Left lobe of liver (tissue), 2 donors: Measurements from ENCODE around the gene FAM72D. TPM values are rescaled to one million over a fixed set of nuclear protein-coding genes. Genes with fewer than 3 reads are reported as not detected.
"Not testable (repeated sequence)": the region's sequence is repeated elsewhere in the genome, so short reads cannot be mapped to it uniquely, and the experiment has no call there.

ENCODE experiments used
- ATAC-seq: fragments of 200-7000 bp; cut with Tn5 transposase; one replicate; pipeline ENCODE4 v1.9.1; 2020; ENCODE audit warnings: mild to moderate bottlenecking, moderate library complexity
- DNase-seq: peaks from one replicate; pipeline ENCODE4 v3.0.0-alpha.2; 2020; ENCODE audit warnings: low spot score
- total RNA-seq: library from RNA; stranded (reverse); gene quantifications from one replicate; pipeline ENCODE4 v1.2.1, GENCODE V29; 2021
- donor health status: DM: no; HTN: no; CAD: no; lungs with moderate emphysema.
- donor health status: DM: no; HTN: yes; CAD: no.

FAM72D gene
- total RNA-seq, 1 donor from 2014 or later = not detected

- not testable (repeated sequence) for DNase-seq, ATAC-seq
Observed at GRCh38 chr1:145082483-145083255, 13.1 kb upstream of the FAM72D start.

- not testable (repeated sequence) for ATAC-seq
- peak; percentile 68 for DNase-seq
Observed at GRCh38 chr1:145093517-145094149, 2.1 kb upstream of the FAM72D start.

- DNase-seq (peak; percentile 46), ATAC-seq (peak; percentile 39)
Observed at GRCh38 chr1:145094655-145095211, 1.0 kb upstream of the FAM72D start.

- not testable (repeated sequence) for DNase-seq, ATAC-seq
Observed at GRCh38 chr1:145101725-145102124, 6.0 kb downstream of the FAM72D start.

- not testable (repeated sequence) for DNase-seq, ATAC-seq
Observed at GRCh38 chr1:145103294-145103693, 7.5 kb downstream of the FAM72D start.

- not testable (repeated sequence) for ATAC-seq, DNase-seq
Observed at GRCh38 chr1:145111674-145112073, 15.9 kb downstream of the FAM72D start.

- DNase-seq, ATAC-seq: not testable (repeated sequence)
Observed at GRCh38 chr1:145112703-145113102, 16.9 kb downstream of the FAM72D start.

- DNase-seq, ATAC-seq: not testable (repeated sequence)
Observed at GRCh38 chr1:145114560-145115057, 18.8 kb downstream of the FAM72D start.

- DNase-seq, ATAC-seq: not testable (repeated sequence)
Observed at GRCh38 chr1:145115587-145116493, 20.1 kb downstream of the FAM72D start.

GRCh38 chr1:145119842-145120241, 24.1 kb downstream of the FAM72D start:
- not testable (repeated sequence) for DNase-seq, ATAC-seq

GRCh38 chr1:145122344-145123061, 26.7 kb downstream of the FAM72D start:
- peak; percentile 72 for ATAC-seq
- DNase-seq = not testable (repeated sequence)

GRCh38 chr1:145123062-145123395, 27.3 kb downstream of the FAM72D start:
- peak; percentile 37 for ATAC-seq
- DNase-seq = not testable (repeated sequence)

GRCh38 chr1:145123992-145124641, 28.3 kb downstream of the FAM72D start:
- ATAC-seq = peak; percentile 86
- not testable (repeated sequence) for DNase-seq

- ATAC-seq, DNase-seq: not testable (repeated sequence)
Observed at GRCh38 chr1:145125112-145125511, 29.3 kb downstream of the FAM72D start.

- not testable (repeated sequence) for DNase-seq, ATAC-seq
Observed at GRCh38 chr1:145127144-145127543, 31.4 kb downstream of the FAM72D start.

GRCh38 chr1:145128697-145129469, 33.1 kb downstream of the FAM72D start:
- not testable (repeated sequence) for DNase-seq

GRCh38 chr1:145134476-145134875, 38.7 kb downstream of the FAM72D start:
- peak; percentile 52 for ATAC-seq
- DNase-seq = not testable (repeated sequence)

More at GRCh38 chr1:145128697-145129469, 33.1 kb downstream of the FAM72D start:
- ATAC-seq = not testable (repeated sequence)

- ATAC-seq, DNase-seq: not testable (repeated sequence)
Observed at GRCh38 chr1:145140549-145140948, 44.8 kb downstream of the FAM72D start.
